HCT116 (cell line): ENCODE data around the gene ARHGAP10. TPM values are rescaled to one million over a fixed set of nuclear protein-coding genes. Genes with fewer than 3 reads are reported as not detected.

Source experiments
- ATAC-seq: fragments of 200-7000 bp; cut with Tn5 transposase; 2 replicates; pipeline ENCODE4 v1.9.1; 2020; ENCODE audit warnings: mild to moderate bottlenecking, moderate library complexity
- BruUV-seq: library from RNA; stranded (reverse); fragments of 400-500 nt; replicated peaks from 2 replicates; lab custom pipeline; 2021; lab: Mats Ljungman, UMichigan
- CTCF ChIA-PET: fragments of 300-600 bp; sonication (Branson Sonifier 250); formaldehyde crosslinking; loops from one replicate; lab custom pipeline; 2021; ENCODE audit warnings: antibody characterized with exemption; lab: Charles Lee
- POLR2A ChIA-PET: fragments of 300-600, 350-600 bp; sonication (Branson Sonifier 250); formaldehyde crosslinking; loops from one replicate; lab custom pipeline; 2021; ENCODE audit warnings: antibody characterized with exemption; lab: Charles Lee
- RAD21 ChIA-PET, 2 experiments: fragments of 300-600 bp; sonication (Branson Sonifier 250); formaldehyde crosslinking; loops; one replicate each; lab custom pipeline; 2023; ENCODE audit warnings: low total read pairs in 2 of 2; ENCODE audit not compliant: uncharacterized antibody in 2 of 2, unreplicated experiment in 2 of 2, low non-redundant PET in 1 of 2; lab: Charles Lee
- DNase-seq: peaks from one replicate; pipeline ENCODE4 v3.0.0-alpha.2; 2010; ENCODE audit warnings: low read depth, low spot score
- H2AFZ ChIP-seq: fragments of 200-600 bp; shearing (Covaris generic), sonication (generic); 2 replicates; pipeline ENCODE4 v1.6.1; 2017; ENCODE audit warnings: low read depth, mixed run types, mixed read lengths, antibody characterized with exemption, low read length; ENCODE audit not compliant: poor library complexity, severe bottlenecking
- H3K27ac ChIP-seq: 2 replicates; pipeline ENCODE4 v1.5.1; 2012; ENCODE audit warnings: low read depth, low read length
- H3K27me3 ChIP-seq: fragments of 200-600 bp; sonication (generic); 2 replicates; pipeline ENCODE4 v1.6.1; 2016; ENCODE audit warnings: mixed run types, low read length, mixed read lengths; ENCODE audit not compliant: insufficient read depth
- H3K36me3 ChIP-seq, 2 experiments: fragments of 200-500 bp in 1 of 2; fragments of 200-600 bp in 1 of 2; sonication (Bioruptor generic) in 1 of 2; sonication (generic) in 1 of 2; 2 replicates each; pipeline versions ENCODE4 v1.5.1 to v1.6.1; 2014 to 2016; ENCODE audit warnings: low read length in 2 of 2, inconsistent platforms in 1 of 2, mixed read lengths in 1 of 2, mixed run types in 1 of 2; ENCODE audit not compliant: insufficient read depth in 2 of 2, control insufficient read depth in 1 of 2
- H3K4me1 ChIP-seq, 2 experiments: fragments of 200-600 bp in 1 of 2; sonication (generic) in 1 of 2; 2 replicates each; pipeline versions ENCODE4 v1.5.1 to v1.6.1; 2012 to 2017; ENCODE audit warnings: low read length in 2 of 2, inconsistent platforms in 1 of 2, mild to moderate bottlenecking in 1 of 2, mixed read lengths in 1 of 2, mixed run types in 1 of 2, moderate library complexity in 1 of 2; ENCODE audit not compliant: insufficient read depth in 2 of 2, control insufficient read depth in 1 of 2
- H3K4me2 ChIP-seq: fragments of 200-600 bp; sonication (generic); 2 replicates; pipeline ENCODE4 v1.6.1; 2017; ENCODE audit warnings: mixed run types, low read length, mixed read lengths
- H3K4me3 ChIP-seq, 2 experiments: fragments of 200-600 bp in 1 of 2; sonication (generic) in 1 of 2; replicated peaks in 1 of 2; 2 replicates each; pipeline ENCODE4 v1.5.1; 2011 to 2016; ENCODE audit warnings: low read length in 2 of 2, control low read depth in 1 of 2, low read depth in 1 of 2, mild to moderate bottlenecking in 1 of 2, mixed read lengths in 1 of 2, mixed run types in 1 of 2
- H3K79me2 ChIP-seq: fragments of 200-600 bp; sonication (generic); 2 replicates; pipeline ENCODE4 v1.6.1; 2017; ENCODE audit warnings: mild to moderate bottlenecking, mixed run types, low read length, moderate library complexity, mixed read lengths; ENCODE audit not compliant: insufficient read depth
- H3K9ac ChIP-seq: fragments of 200-600 bp; sonication (generic); 2 replicates; pipeline ENCODE4 v1.6.1; 2016; ENCODE audit warnings: low read length, mixed read lengths
- H3K9me2 ChIP-seq: fragments of 200-600 bp; sonication (generic), shearing (Covaris generic); 2 replicates; pipeline ENCODE4 v1.6.1; 2017; ENCODE audit warnings: mixed run types, mild to moderate bottlenecking, moderate library complexity; ENCODE audit not compliant: insufficient read depth
- H3K9me3 ChIP-seq, 2 experiments: fragments of 200-500 bp in 1 of 2; fragments of 200-600 bp in 1 of 2; sonication (Bioruptor generic) in 1 of 2; sonication (generic) in 1 of 2; 2 replicates each; pipeline ENCODE4 v1.6.1; 2014 to 2017; ENCODE audit warnings: low read length in 2 of 2, mixed read lengths in 2 of 2, inconsistent platforms in 1 of 2, low read depth in 1 of 2, mild to moderate bottlenecking in 1 of 2, mixed run types in 1 of 2, moderate library complexity in 1 of 2; ENCODE audit not compliant: control insufficient read depth in 1 of 2, insufficient read depth in 1 of 2
- H4K20me1 ChIP-seq: fragments of 200-600 bp; sonication (generic), shearing (Covaris generic); 2 replicates; pipeline ENCODE4 v1.6.1; 2017; ENCODE audit warnings: mixed run types, mild to moderate bottlenecking, moderate library complexity; ENCODE audit not compliant: insufficient read depth
- CBX3 ChIP-seq: IDR thresholded peaks from 2 replicates; pipeline ENCODE4 v1.6.1; 2012; ENCODE audit warnings: low read depth
- CEBPB ChIP-seq: IDR thresholded peaks from 2 replicates; pipeline ENCODE4 v1.6.1; 2012; ENCODE audit warnings: low read depth
- EGR1 ChIP-seq: IDR thresholded peaks from 2 replicates; pipeline ENCODE4 v1.6.1; 2012; ENCODE audit warnings: low read depth
- ELF1 ChIP-seq: IDR thresholded peaks from 2 replicates; pipeline ENCODE4 v1.6.1; 2012; ENCODE audit warnings: low read depth, borderline replicate concordance
- JUND ChIP-seq: IDR thresholded peaks from 2 replicates; pipeline ENCODE4 v1.6.1; 2012
- RAD21 ChIP-seq: IDR thresholded peaks from 2 replicates; pipeline ENCODE4 v1.6.1; 2012; ENCODE audit warnings: low read depth, mild to moderate bottlenecking
- SIN3A ChIP-seq: IDR thresholded peaks from 2 replicates; pipeline ENCODE4 v1.6.1; 2012; ENCODE audit warnings: low read depth
- SP1 ChIP-seq: IDR thresholded peaks from 2 replicates; pipeline ENCODE4 v1.6.1; 2012; ENCODE audit warnings: low read depth
- SRF ChIP-seq: IDR thresholded peaks from 2 replicates; pipeline ENCODE4 v1.6.1; 2012; ENCODE audit warnings: low read depth
- TCF7L2 ChIP-seq: IDR thresholded peaks from 2 replicates; pipeline ENCODE4 v1.7.0; 2011; ENCODE audit warnings: borderline replicate concordance, inconsistent platforms; ENCODE audit not compliant: insufficient read depth, insufficient read length; ENCODE audit errors: extremely low read depth
- YY1 ChIP-seq: IDR thresholded peaks from 2 replicates; pipeline ENCODE4 v1.6.1; 2011; ENCODE audit warnings: low read length, low read depth, moderate library complexity, mild to moderate bottlenecking; ENCODE audit not compliant: insufficient replicate concordance; ENCODE audit errors: extremely low read depth
- ZNF274 ChIP-seq: fragments of 200-500 bp; sonication (Bioruptor generic); IDR thresholded peaks from 2 replicates; pipeline ENCODE4 v1.6.1; 2014; ENCODE audit warnings: mild to moderate bottlenecking, low read depth, low read length, inconsistent platforms
- intact Hi-C: fragments of 100-400 bp; cut with micrococcal nuclease; formaldehyde crosslinking; loops from 2 replicates; pipeline ENCODE4 v1.10.0; 2022
- total RNA-seq: library from RNA; stranded (reverse); gene quantifications from one replicate; pipeline ENCODE4 v1.2.1, GENCODE V29; 2021; ENCODE audit not compliant: unreplicated experiment
- TF ChIP-seq, protein P1 (sequence below): IDR thresholded peaks from 2 replicates; pipeline ENCODE4 v1.6.1; 2012; ENCODE audit warnings: low read depth
- TF ChIP-seq, protein P2 (sequence below): IDR thresholded peaks from 2 replicates; pipeline ENCODE4 v1.6.1; 2011; ENCODE audit warnings: mild to moderate bottlenecking, low read length, moderate library complexity; ENCODE audit not compliant: insufficient replicate concordance; ENCODE audit errors: extremely low read depth
- TF ChIP-seq, protein P3 (sequence below): IDR thresholded peaks from 2 replicates; pipeline ENCODE4 v1.6.1; 2012
- TF ChIP-seq, protein P4 (sequence below), 3 experiments: fragments of 200-600 bp in 1 of 3; sonication (generic) in 1 of 3; IDR thresholded peaks in 2 of 3; conservative IDR thresholded peaks in 1 of 3; 2 replicates each; pipeline ENCODE4 v1.5.1; 2012 to 2017; ENCODE audit warnings: low read depth in 2 of 3, low read length in 2 of 3, antibody characterized with exemption in 1 of 3, borderline replicate concordance in 1 of 3, control low read depth in 1 of 3, mild to moderate bottlenecking in 1 of 3, mixed read lengths in 1 of 3, mixed run types in 1 of 3, moderate library complexity in 1 of 3; ENCODE audit not compliant: insufficient read depth in 1 of 3

The ARHGAP10 gene
- total RNA-seq, 1 experiment from 2014 or later: 24.7 TPM

DNA sequence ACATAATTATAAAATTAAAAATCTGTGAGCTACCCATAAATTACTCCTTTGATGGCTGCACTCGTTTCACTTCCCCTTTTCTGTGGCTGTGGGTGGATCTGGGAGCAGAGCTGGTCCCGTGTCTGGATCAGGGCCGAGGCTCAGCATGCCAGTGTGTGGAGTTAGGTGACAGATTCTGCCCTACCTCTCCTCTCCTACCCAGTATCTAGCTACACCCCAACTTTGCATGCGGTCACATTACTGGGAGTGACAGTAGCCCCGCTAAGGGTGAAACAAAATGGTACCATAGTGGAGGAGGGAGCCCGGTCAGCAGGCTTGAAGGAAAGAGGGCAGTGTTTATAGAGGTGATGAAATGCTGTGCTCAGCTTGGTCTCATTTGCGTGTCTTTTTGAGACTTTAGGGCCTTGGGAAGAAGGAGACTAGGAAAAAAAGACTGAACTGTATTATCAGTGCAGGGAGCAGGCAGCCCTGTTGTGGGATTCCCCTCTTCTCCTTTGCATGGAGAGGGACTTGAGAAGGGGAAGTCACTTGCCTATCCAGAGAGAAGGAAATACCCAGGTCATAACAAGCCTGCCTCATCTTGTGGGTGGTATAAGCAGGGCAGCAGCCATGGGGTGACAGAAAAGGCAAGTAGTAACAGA lies 48.4 kb downstream of the ARHGAP10 start (continued):
- no peak for TF ChIP-seq SRF
- no peak for TF ChIP-seq YY1
- TF ChIP-seq, protein P1, sequence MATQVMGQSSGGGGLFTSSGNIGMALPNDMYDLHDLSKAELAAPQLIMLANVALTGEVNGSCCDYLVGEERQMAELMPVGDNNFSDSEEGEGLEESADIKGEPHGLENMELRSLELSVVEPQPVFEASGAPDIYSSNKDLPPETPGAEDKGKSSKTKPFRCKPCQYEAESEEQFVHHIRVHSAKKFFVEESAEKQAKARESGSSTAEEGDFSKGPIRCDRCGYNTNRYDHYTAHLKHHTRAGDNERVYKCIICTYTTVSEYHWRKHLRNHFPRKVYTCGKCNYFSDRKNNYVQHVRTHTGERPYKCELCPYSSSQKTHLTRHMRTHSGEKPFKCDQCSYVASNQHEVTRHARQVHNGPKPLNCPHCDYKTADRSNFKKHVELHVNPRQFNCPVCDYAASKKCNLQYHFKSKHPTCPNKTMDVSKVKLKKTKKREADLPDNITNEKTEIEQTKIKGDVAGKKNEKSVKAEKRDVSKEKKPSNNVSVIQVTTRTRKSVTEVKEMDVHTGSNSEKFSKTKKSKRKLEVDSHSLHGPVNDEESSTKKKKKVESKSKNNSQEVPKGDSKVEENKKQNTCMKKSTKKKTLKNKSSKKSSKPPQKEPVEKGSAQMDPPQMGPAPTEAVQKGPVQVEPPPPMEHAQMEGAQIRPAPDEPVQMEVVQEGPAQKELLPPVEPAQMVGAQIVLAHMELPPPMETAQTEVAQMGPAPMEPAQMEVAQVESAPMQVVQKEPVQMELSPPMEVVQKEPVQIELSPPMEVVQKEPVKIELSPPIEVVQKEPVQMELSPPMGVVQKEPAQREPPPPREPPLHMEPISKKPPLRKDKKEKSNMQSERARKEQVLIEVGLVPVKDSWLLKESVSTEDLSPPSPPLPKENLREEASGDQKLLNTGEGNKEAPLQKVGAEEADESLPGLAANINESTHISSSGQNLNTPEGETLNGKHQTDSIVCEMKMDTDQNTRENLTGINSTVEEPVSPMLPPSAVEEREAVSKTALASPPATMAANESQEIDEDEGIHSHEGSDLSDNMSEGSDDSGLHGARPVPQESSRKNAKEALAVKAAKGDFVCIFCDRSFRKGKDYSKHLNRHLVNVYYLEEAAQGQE: no peak
- TF ChIP-seq CBX3: no peak
- TF ChIP-seq RAD21: no peak
- no peak for TF ChIP-seq CEBPB
- TF ChIP-seq ZNF274: no peak

DNA sequence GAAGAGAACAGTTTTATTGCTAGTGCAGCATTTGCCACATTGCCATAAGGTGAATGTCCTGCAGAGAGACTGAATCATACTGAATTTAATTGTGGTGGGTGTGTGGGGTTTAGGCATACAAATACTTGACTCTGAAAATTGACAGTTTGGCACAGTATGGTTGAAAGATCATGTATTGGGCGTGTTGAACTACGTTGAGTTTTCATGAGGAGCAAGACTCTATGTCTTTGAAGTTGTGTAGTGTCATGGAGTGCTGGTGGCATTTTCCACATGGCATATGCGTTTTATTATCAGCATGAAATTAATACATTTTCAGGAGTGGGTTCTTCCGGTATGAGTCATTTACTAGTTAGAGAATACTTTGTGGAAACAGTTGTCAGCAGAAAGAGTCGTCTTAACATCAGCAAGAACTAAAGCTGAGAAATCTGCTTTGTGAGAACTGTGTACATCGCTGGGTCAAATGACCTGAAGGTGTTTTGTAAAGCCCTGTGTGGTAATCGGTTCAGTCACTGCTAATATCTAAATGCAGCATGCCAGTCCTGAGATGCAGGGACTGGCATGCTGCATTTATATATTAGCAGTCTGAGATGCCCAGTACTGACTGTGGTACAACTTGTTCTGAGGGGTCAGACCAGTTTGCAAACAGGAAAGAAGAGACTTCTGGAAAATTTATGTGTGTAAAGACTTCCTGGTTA lies 50.3 kb downstream of the ARHGAP10 start:
- peaks cover 26 to 61% of the 10 kb centered on the region in 2 experiments for H3K4me1 ChIP-seq
- peak overlapping the region in 1 of 2 experiments; percentile 39; a peak in 3 of 4 replicates for H3K4me3 ChIP-seq
- intact Hi-C loops: no loop called here
- ChIA-PET CTCF (interaction anchor here (0.9 kb wide), 1 partner anchor 85 kb away, joined by 3 read pairs; no protein-coding TSS in a partner anchor), RAD21 (no interaction called here), POLR2A (no interaction called here)
- H3K9ac ChIP-seq: peak overlapping the region; percentile 40
- no TSS peak for BruUV-seq
- H3K27ac ChIP-seq: peak overlapping the region; percentile 57
- H3K9me2 ChIP-seq: no peaks in the 10 kb centered on the region
- ATAC-seq (peak; percentile 39), DNase-seq (peak; percentile 22)
- no peaks in the 10 kb centered on the region for H3K9me3 ChIP-seq
- no peak overlapping the region for H2AFZ ChIP-seq
- peaks cover 7% of the 10 kb centered on the region; the same call in 1 of the 2 replicates for H4K20me1 ChIP-seq
- peaks cover 66% of the 10 kb centered on the region for H3K79me2 ChIP-seq
- H3K4me2 ChIP-seq: peak overlapping the region; percentile 72
- no peaks in the 10 kb centered on the region for H3K36me3 ChIP-seq
- H3K27me3 ChIP-seq: no peaks in the 10 kb centered on the region
- TF ChIP-seq, protein P2, sequence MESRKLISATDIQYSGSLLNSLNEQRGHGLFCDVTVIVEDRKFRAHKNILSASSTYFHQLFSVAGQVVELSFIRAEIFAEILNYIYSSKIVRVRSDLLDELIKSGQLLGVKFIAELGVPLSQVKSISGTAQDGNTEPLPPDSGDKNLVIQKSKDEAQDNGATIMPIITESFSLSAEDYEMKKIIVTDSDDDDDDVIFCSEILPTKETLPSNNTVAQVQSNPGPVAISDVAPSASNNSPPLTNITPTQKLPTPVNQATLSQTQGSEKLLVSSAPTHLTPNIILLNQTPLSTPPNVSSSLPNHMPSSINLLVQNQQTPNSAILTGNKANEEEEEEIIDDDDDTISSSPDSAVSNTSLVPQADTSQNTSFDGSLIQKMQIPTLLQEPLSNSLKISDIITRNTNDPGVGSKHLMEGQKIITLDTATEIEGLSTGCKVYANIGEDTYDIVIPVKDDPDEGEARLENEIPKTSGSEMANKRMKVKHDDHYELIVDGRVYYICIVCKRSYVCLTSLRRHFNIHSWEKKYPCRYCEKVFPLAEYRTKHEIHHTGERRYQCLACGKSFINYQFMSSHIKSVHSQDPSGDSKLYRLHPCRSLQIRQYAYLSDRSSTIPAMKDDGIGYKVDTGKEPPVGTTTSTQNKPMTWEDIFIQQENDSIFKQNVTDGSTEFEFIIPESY: no peak
- TF ChIP-seq RAD21 (no peak), SP1 (0 out of 2 replicates have a peak, but pooled peaks have one; percentile 21), ELF1 (0 out of 2 replicates have a peak, but pooled peaks have one; percentile 15), JUND (peak; percentile 29), TCF7L2 (peak; percentile 52), EGR1 (0 out of 2 replicates have a peak, but pooled peaks have one; percentile 26), SIN3A (no peak)
- TF ChIP-seq, protein P3, sequence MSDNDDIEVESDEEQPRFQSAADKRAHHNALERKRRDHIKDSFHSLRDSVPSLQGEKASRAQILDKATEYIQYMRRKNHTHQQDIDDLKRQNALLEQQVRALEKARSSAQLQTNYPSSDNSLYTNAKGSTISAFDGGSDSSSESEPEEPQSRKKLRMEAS: no peak
- TF ChIP-seq, protein P4, sequence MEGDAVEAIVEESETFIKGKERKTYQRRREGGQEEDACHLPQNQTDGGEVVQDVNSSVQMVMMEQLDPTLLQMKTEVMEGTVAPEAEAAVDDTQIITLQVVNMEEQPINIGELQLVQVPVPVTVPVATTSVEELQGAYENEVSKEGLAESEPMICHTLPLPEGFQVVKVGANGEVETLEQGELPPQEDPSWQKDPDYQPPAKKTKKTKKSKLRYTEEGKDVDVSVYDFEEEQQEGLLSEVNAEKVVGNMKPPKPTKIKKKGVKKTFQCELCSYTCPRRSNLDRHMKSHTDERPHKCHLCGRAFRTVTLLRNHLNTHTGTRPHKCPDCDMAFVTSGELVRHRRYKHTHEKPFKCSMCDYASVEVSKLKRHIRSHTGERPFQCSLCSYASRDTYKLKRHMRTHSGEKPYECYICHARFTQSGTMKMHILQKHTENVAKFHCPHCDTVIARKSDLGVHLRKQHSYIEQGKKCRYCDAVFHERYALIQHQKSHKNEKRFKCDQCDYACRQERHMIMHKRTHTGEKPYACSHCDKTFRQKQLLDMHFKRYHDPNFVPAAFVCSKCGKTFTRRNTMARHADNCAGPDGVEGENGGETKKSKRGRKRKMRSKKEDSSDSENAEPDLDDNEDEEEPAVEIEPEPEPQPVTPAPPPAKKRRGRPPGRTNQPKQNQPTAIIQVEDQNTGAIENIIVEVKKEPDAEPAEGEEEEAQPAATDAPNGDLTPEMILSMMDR (IDR thresholded peaks at IDR 0.05 in 2 of 3, conservative IDR thresholded peaks at IDR 0.05 in 1 of 3; ENCODE audit: borderline replicate concordance in 1 of 3, insufficient read depth in 1 of 3, low read depth in 2 of 3, low read length in 2 of 3): no peak
